Endothelial cell of umbilical vein (primary cell): ENCODE data around the gene PIK3C3. TPM values are rescaled to one million over a fixed set of nuclear protein-coding genes. Genes with fewer than 3 reads are reported as not detected.

Source experiments
- BruUV-seq: library from RNA; stranded (reverse); fragments of 400-500 nt; replicated peaks from 2 replicates; lab custom pipeline; 2021; lab: Mats Ljungman, UMichigan
- CTCF ChIA-PET: fragments of 300-600, 350-600 bp; sonication (Branson Sonifier 250); formaldehyde crosslinking; loops from one replicate; lab custom pipeline; 2021; ENCODE audit warnings: antibody characterized with exemption, inconsistent platforms; lab: Charles Lee
- POLR2A ChIA-PET: fragments of 300-600, 350-600 bp; sonication (Branson Sonifier 250); formaldehyde crosslinking; loops from one replicate; lab custom pipeline; 2021; ENCODE audit warnings: antibody characterized with exemption, inconsistent platforms; lab: Charles Lee
- DNase-seq: peaks from one replicate; pipeline ENCODE4 v3.0.0-alpha.2; 2011; ENCODE audit warnings: low read depth, low spot score
- FAIRE-seq: peaks from 2 replicates; lab custom pipeline; 2011; peaks lifted over from hg19 to GRCh38; lab: Jason Lieb, UNC
- H2AFZ ChIP-seq: 2 replicates; pipeline ENCODE4 v1.6.0; 2012; ENCODE audit warnings: low read depth, low read length, control low read depth, inconsistent platforms
- H3K27ac ChIP-seq: 2 replicates; pipeline ENCODE4 v1.5.1; 2011; ENCODE audit warnings: low read depth, mild to moderate bottlenecking, control low read depth, low read length, moderate library complexity; ENCODE audit not compliant: insufficient read depth
- H3K27me3 ChIP-seq, 2 experiments: 2 replicates each; pipeline versions ENCODE4 v1.6.0 to v1.6.1; 2011; ENCODE audit warnings: low read length in 2 of 2, mixed read lengths in 1 of 2; ENCODE audit not compliant: control insufficient read depth in 2 of 2, insufficient read depth in 2 of 2
- H3K36me3 ChIP-seq, 2 experiments: 2 replicates in 1 of 2; 3 replicates in 1 of 2; pipeline ENCODE4 v1.5.1; 2011; ENCODE audit warnings: low read length in 2 of 2, mild to moderate bottlenecking in 1 of 2, moderate library complexity in 1 of 2; ENCODE audit not compliant: control insufficient read depth in 2 of 2, insufficient read depth in 2 of 2; ENCODE audit errors: extremely low read depth in 1 of 2
- H3K4me1 ChIP-seq: 3 replicates; pipeline ENCODE4 v1.5.1; 2011; ENCODE audit warnings: mild to moderate bottlenecking, low read length; ENCODE audit not compliant: control insufficient read depth, insufficient read depth; ENCODE audit errors: extremely low read depth
- H3K4me2 ChIP-seq: 2 replicates; pipeline ENCODE4 v1.6.1; 2011; ENCODE audit warnings: low read length, control low read depth, mixed read lengths; ENCODE audit not compliant: insufficient read depth
- H3K4me3 ChIP-seq, 3 experiments: fragments of 200-600 bp in 1 of 3; sonication (generic), shearing (Covaris generic) in 1 of 3; replicated peaks in 1 of 3; 2 replicates each; pipeline ENCODE4 v1.5.1; 2011 to 2016; ENCODE audit warnings: control low read depth in 3 of 3, low read length in 3 of 3, mild to moderate bottlenecking in 2 of 3, inconsistent platforms in 1 of 3, low read depth in 1 of 3, moderate library complexity in 1 of 3; ENCODE audit not compliant: insufficient read depth in 1 of 3
- H3K79me2 ChIP-seq: 2 replicates; pipeline ENCODE4 v1.6.0; 2012; ENCODE audit warnings: low read length, inconsistent platforms; ENCODE audit not compliant: control insufficient read depth, insufficient read depth
- H3K9ac ChIP-seq: replicated peaks from 2 replicates; pipeline ENCODE3; 2011; ENCODE audit warnings: low read length, control low read depth; ENCODE audit not compliant: insufficient read depth; ENCODE audit errors: extremely low read depth
- H3K9me1 ChIP-seq: replicated peaks from 3 replicates; pipeline ENCODE4 v1.6.0; 2011; ENCODE audit warnings: mild to moderate bottlenecking, low read length; ENCODE audit not compliant: control insufficient read depth, insufficient read depth; ENCODE audit errors: extremely low read depth
- H3K9me3 ChIP-seq: replicated peaks from 2 replicates; pipeline ENCODE4 v1.5.1; 2012; ENCODE audit warnings: low read length, inconsistent platforms; ENCODE audit not compliant: control insufficient read depth, insufficient read depth
- H4K20me1 ChIP-seq: replicated peaks from 2 replicates; pipeline ENCODE3; 2011; ENCODE audit warnings: mild to moderate bottlenecking, low read length; ENCODE audit not compliant: control insufficient read depth, insufficient read depth; ENCODE audit errors: extremely low read depth
- CTCF ChIP-seq, 2 donors: IDR thresholded peaks; 1 replicate in 1 of 2; 2 replicates in 1 of 2; pipeline ENCODE4 v1.5.1; 2011; ENCODE audit warnings: low read length in 2 of 2, mild to moderate bottlenecking in 2 of 2, moderate library complexity in 2 of 2, control low read depth in 1 of 2, inconsistent platforms in 1 of 2, low read depth in 1 of 2; ENCODE audit not compliant: insufficient read depth in 1 of 2; ENCODE audit errors: extremely low read depth in 1 of 2
- EZH2 ChIP-seq: IDR thresholded peaks from 2 replicates; pipeline ENCODE4 v1.6.1; 2012; ENCODE audit warnings: borderline replicate concordance, low read depth, mild to moderate bottlenecking, moderate library complexity, low read length, inconsistent platforms; ENCODE audit not compliant: severe bottlenecking
- FOS ChIP-seq: IDR thresholded peaks from 2 replicates; pipeline ENCODE4 v1.6.1; 2011; ENCODE audit warnings: mild to moderate bottlenecking, low read length, moderate library complexity, borderline replicate concordance; ENCODE audit not compliant: insufficient read depth
- GATA2 ChIP-seq: IDR thresholded peaks from 2 replicates; pipeline ENCODE4 v1.7.0; 2011; ENCODE audit warnings: low read depth, mild to moderate bottlenecking, moderate library complexity, mixed read lengths, low read length; ENCODE audit not compliant: insufficient read length, insufficient read depth
- MYC ChIP-seq: IDR thresholded peaks from one replicate; pipeline ENCODE4 v1.6.1; 2011; ENCODE audit warnings: mild to moderate bottlenecking, low read depth, low read length
- POLR2A ChIP-seq: IDR thresholded peaks from 2 replicates; pipeline ENCODE4 v1.6.1; 2012; ENCODE audit warnings: low read depth, mild to moderate bottlenecking, control low read depth, low read length
- POLR2AphosphoS5 ChIP-seq: IDR thresholded peaks from 2 replicates; pipeline ENCODE4 v1.6.1; 2012; ENCODE audit warnings: low read depth, mild to moderate bottlenecking, control low read depth, low read length, moderate library complexity; ENCODE audit not compliant: insufficient read depth
- dilution Hi-C: fragments of 300-500 bp; cut with MboI; formaldehyde crosslinking; loops from one replicate; pipeline ENCODE4 v1.15.0; 2019; ENCODE audit warnings: low sequenced_read_pairs; ENCODE audit not compliant: extremely low pct_ligation_motif_present
- intact Hi-C: fragments of 100-400 bp; cut with micrococcal nuclease; formaldehyde crosslinking; loops from one replicate; pipeline ENCODE4 v1.10.0; 2022
- polyA plus RNA-seq, 4 experiments: library from polyadenylated mRNA; depleted of rRNA in 3 of 4; stranded (reverse) in 3 of 4; unstranded in 1 of 4; fragments of >200 nt; gene quantifications; 2 replicates each; pipeline versions ENCODE4 v1.2.1 to v1.2.3, GENCODE V29; 2011 to 2012; ENCODE audit warnings: missing spikeins in 1 of 4
- total RNA-seq: library from RNA; stranded (reverse); gene quantifications from 2 replicates; pipeline ENCODE4 v1.2.3, GENCODE V29; 2021

PIK3C3 gene
- total and polyA plus RNA-seq, 2 donors (not counting 3 experiments of a cell fraction or from before 2014, with no cell fraction given) = 19.5 to 47.3 TPM

GRCh38 chr18:42018831-42019230 is 63.8 kb downstream of the PIK3C3 start:
- no TSS peak for BruUV-seq
- Histone ChIP-seq H3K4me1 (no peaks in the 10 kb centered on the region), H3K36me3 (peaks cover 0 to 5% of the 10 kb centered on the region in 2 experiments), H3K9ac (no peak overlapping the region), H3K9me3 (no peaks in the 10 kb centered on the region), H3K4me3 (no peak overlapping the region), H4K20me1 (no peaks in the 10 kb centered on the region), H3K79me2 (no peaks in the 10 kb centered on the region), H3K27ac (no peak overlapping the region), H2AFZ (no peak overlapping the region), H3K4me2 (no peak overlapping the region), H3K9me1 (peaks cover 2% of the 10 kb centered on the region), H3K27me3 (no peaks in the 10 kb centered on the region)
- FAIRE-seq (no peak), DNase-seq (no peak)
- dilution Hi-C loops = no loop called here
- CTCF ChIA-PET = interaction anchor here (1.0 to 8.9 kb wide), 4 partner anchors 9 to 95 kb away, joined by 3 to 95 read pairs (median 4); no protein-coding TSS in a partner anchor
- POLR2A ChIA-PET = no interaction called here
- intact Hi-C loops = no loop called here
- TF ChIP-seq FOS (no peak), CTCF (IDR thresholded peaks at IDR 0.05; ENCODE audit: extremely low read depth in 1 of 2, insufficient read depth in 1 of 2, low read depth in 1 of 2, low read length in 2 of 2) (no peak), GATA2 (no peak), POLR2AphosphoS5 (no peak), EZH2 (no peak), POLR2A (no peak), MYC (no peak)
